H1 (cell line): ENCODE data around the gene CRTAC1. TPM values are rescaled to one million over a fixed set of nuclear protein-coding genes. Genes with fewer than 3 reads are reported as not detected.

Experiments used
- ATF2 ChIP-seq: IDR thresholded peaks from 2 replicates; pipeline ENCODE4 v1.6.1; 2012; ENCODE audit warnings: low read length, inconsistent platforms
- CHD2 ChIP-seq: IDR thresholded peaks from 2 replicates; pipeline ENCODE4 v1.6.1; 2012; ENCODE audit warnings: low read length, improper control_type of control experiment
- E2F6 ChIP-seq: IDR thresholded peaks from 2 replicates; pipeline ENCODE4 v1.6.1; 2012; ENCODE audit warnings: inconsistent platforms
- EGR1 ChIP-seq: IDR thresholded peaks from 2 replicates; pipeline ENCODE4 v1.6.1; 2011; ENCODE audit warnings: low read depth, low read length, borderline replicate concordance
- MAFK ChIP-seq: IDR thresholded peaks from 2 replicates; pipeline ENCODE4 v1.6.1; 2012; ENCODE audit warnings: low read depth, mild to moderate bottlenecking, improper control_type of control experiment, low read length
- NANOG ChIP-seq: IDR thresholded peaks from 2 replicates; pipeline ENCODE4 v1.6.1; 2011; ENCODE audit warnings: low read length, low read depth, mild to moderate bottlenecking, inconsistent platforms; ENCODE audit not compliant: insufficient read depth, poor library complexity, severe bottlenecking
- RAD21 ChIP-seq, 2 experiments: IDR thresholded peaks in 1 of 2; conservative IDR thresholded peaks in 1 of 2; 2 replicates each; pipeline ENCODE4 v1.6.1; 2011; ENCODE audit warnings: low read depth in 2 of 2, low read length in 2 of 2, improper control_type of control experiment in 1 of 2, inconsistent platforms in 1 of 2, mild to moderate bottlenecking in 1 of 2, moderate library complexity in 1 of 2
- SIN3A ChIP-seq, 2 experiments: IDR thresholded peaks in 1 of 2; conservative IDR thresholded peaks in 1 of 2; 2 replicates each; pipeline ENCODE4 v1.6.1; 2011 to 2012; ENCODE audit warnings: low read length in 2 of 2, improper control_type of control experiment in 1 of 2, low read depth in 1 of 2, mild to moderate bottlenecking in 1 of 2
- SP1 ChIP-seq: IDR thresholded peaks from 2 replicates; pipeline ENCODE4 v1.6.1; 2011; ENCODE audit warnings: low read depth, low read length
- SP4 ChIP-seq: IDR thresholded peaks from 2 replicates; pipeline ENCODE4 v1.6.1; 2012; ENCODE audit warnings: low read length, inconsistent platforms
- SRF ChIP-seq: IDR thresholded peaks from 2 replicates; pipeline ENCODE4 v1.6.1; 2011; ENCODE audit warnings: mild to moderate bottlenecking, low read depth, low read length, moderate library complexity
- TAF7 ChIP-seq: optimal IDR thresholded peaks from 2 replicates; pipeline ENCODE3; 2011; ENCODE audit warnings: low read depth, mild to moderate bottlenecking, inconsistent platforms, low read length, moderate library complexity, borderline replicate concordance
- TCF12 ChIP-seq: IDR thresholded peaks from 2 replicates; pipeline ENCODE4 v1.6.1; 2011; ENCODE audit warnings: low read depth, mild to moderate bottlenecking, low read length
- TEAD4 ChIP-seq: IDR thresholded peaks from 2 replicates; pipeline ENCODE4 v1.6.1; 2012; ENCODE audit warnings: low read depth, low read length, inconsistent platforms, mixed read lengths
- USF2 ChIP-seq: IDR thresholded peaks from 2 replicates; pipeline ENCODE4 v1.6.1; 2011; ENCODE audit warnings: low read length, improper control_type of control experiment
- ZNF274 ChIP-seq: IDR thresholded peaks from 2 replicates; pipeline ENCODE4 v1.7.0; 2012; ENCODE audit warnings: low read length, borderline replicate concordance; ENCODE audit errors: extremely low read depth
- polyA plus RNA-seq, 7 experiments: library from polyadenylated mRNA; depleted of rRNA in 3 of 7; stranded (reverse) in 5 of 7; unstranded in 2 of 7; fragments of >200 nt in 5 of 7; fragments of 200-250 nt in 2 of 7; gene quantifications; 1 replicate in 5 of 7; 2 replicates in 1 of 7; 4 replicates in 1 of 7; pipeline versions ENCODE4 v1.2.1 to v1.2.3, GENCODE V29; 2011 to 2013; ENCODE audit warnings: missing spikeins in 2 of 7, mixed read lengths in 2 of 7
- total RNA-seq: library from RNA; stranded (reverse); fragmentation: NEBNext Ultra II Directional; extraction: Animal tissue kit (Norgen Biotek cat#: 25700); gene quantifications from 2 replicates; pipeline ENCODE4 v1.2.1, GENCODE V29; 2021

The CRTAC1 gene
- total and polyA plus RNA-seq, 2 of the 8 experiments (the other 6 are each of a cell fraction or from before 2014, with no cell fraction given), result 0.91 to 1.2 TPM

- no peak for TF ChIP-seq USF2
- no peak for TF ChIP-seq SP4
- no peak for TF ChIP-seq TEAD4
- TF ChIP-seq SIN3A (conservative IDR thresholded peaks at IDR 0.05 in 1 of 2, IDR thresholded peaks at IDR 0.05 in 1 of 2; ENCODE audit: low read depth in 1 of 2, low read length in 2 of 2), result no peak
- TF ChIP-seq NANOG, result no peak
- no peak for TF ChIP-seq SP1
- TF ChIP-seq TAF7, result no peak
- TF ChIP-seq RAD21 (IDR thresholded peaks at IDR 0.05 in 1 of 2, conservative IDR thresholded peaks at IDR 0.05 in 1 of 2; ENCODE audit: low read depth in 2 of 2, low read length in 2 of 2), result peak; percentile 55 to 70
- TF ChIP-seq ZNF274, result no peak
- no peak for TF ChIP-seq EGR1
- no peak for TF ChIP-seq CHD2
- TF ChIP-seq MAFK, result no peak
- TF ChIP-seq ATF2, result no peak
- no peak for TF ChIP-seq SRF
- no peak for TF ChIP-seq TCF12
- peak; percentile 98 for TF ChIP-seq E2F6
Observed at GRCh38 chr10:98045785-98046389, 15.5 kb upstream of the CRTAC1 start (continued).
